GM19438 (cell line): ENCODE results near the gene ZFAND3.

ENCODE experiments used
- ATAC-seq: cut with Tn5 transposase; IDR thresholded peaks from one replicate; pipeline ENCODE4 v1.9.1; 2021; ENCODE audit warnings: low read depth; ENCODE audit not compliant: unreplicated experiment

Gene ZFAND3

DNA sequence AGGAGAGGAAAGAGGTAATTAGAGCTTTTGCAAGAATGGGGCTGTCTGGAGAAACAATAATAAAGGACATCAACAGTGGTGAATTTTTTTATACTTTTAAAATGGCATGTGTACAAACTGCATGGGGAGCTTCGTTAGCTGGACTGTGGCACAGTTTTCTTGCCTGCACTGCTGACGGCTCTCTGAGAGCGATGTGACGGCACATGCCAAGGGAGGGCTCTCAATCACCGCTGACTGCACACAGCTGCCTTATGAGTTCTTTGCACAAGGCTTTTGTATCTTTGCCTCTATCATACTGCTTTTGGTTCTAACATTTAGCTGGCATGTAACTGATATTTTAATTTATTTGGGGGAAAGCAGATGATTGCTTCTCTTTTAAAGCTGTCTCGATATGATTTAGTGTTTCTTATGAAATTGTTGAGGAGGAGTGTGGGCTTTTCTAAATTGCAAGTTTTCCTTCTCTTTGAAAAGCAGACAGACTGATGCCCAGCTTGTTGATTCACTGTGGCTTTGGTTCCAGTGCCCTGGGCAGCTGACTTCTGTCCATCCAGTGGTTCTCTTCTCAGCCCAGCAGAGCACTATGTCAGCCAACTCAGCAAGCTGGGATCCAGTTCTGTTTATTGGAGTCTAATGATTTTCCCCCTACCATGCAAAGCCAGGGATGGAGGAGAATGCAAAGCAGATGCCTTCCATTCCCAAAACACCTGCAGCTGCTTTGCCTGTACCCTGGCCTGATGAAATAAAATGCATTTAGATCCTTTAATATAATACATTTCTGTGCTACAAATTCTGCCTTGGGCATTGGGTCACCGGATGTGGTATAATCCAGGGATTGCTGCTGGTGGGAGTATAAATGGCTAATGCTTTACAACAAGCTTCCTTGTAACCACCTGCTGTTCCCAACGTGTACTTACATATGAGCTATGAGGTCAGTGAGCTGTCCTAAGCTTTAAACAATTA lies 323.9 kb downstream of the ZFAND3 start:
- ATAC-seq, result no peak

GRCh38 chr6:38144365-38144945 lies 324.9 kb downstream of the ZFAND3 start:
- no peak for ATAC-seq

GRCh38 chr6:38146021-38146733 lies 326.6 kb downstream of the ZFAND3 start:
- no peak for ATAC-seq

- no peak for ATAC-seq
These were observed 327.2 kb downstream of the ZFAND3 start for GRCh38 chr6:38146734-38147027.

GRCh38 chr6:38148606-38149005 lies 329.1 kb downstream of the ZFAND3 start:
- ATAC-seq, result no peak

GRCh38 chr6:38149531-38149930 lies 330.0 kb downstream of the ZFAND3 start:
- ATAC-seq, result no peak

GRCh38 chr6:38150021-38150420 lies 330.5 kb downstream of the ZFAND3 start:
- ATAC-seq, result no peak

DNA sequence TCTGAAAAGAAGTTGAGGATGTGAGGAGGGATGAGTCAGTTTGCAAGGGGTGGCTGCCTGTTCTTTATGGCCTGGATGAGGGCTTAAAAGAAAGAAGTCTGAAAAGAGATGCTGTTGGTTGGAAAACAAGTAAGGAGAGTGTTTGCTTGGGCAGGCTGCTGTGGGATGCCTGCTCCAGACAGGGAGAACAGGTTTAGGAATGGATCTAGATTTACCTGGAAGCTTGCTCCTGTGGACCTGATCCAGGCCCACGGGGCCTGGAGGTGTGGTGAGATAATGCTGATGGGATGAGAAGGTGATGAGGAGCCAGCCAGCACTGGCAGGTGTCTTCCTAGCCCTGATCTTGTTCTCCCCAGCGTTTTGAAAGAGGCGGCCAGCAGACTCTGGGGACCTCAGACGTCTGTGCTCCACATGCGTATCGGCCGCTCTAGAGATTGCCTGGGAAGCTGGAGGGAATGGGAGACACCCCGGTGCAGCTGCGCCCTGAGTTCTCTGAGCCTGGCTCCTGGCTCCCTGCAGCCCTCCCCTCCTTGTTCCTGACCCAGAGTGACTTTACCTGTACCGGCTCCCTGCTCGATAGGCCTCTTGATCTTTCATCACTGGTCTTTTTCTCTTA lies 331.3 kb downstream of the ZFAND3 start:
- no peak for ATAC-seq

- no peak for ATAC-seq
These were observed 332.3 kb downstream of the ZFAND3 start for GRCh38 chr6:38151580-38152500.

GRCh38 chr6:38152620-38153019 lies 333.1 kb downstream of the ZFAND3 start:
- ATAC-seq, result no peak

- ATAC-seq, result no peak
These were observed 333.7 kb downstream of the ZFAND3 start for GRCh38 chr6:38153076-38153797.

- ATAC-seq, result no peak
These were observed 334.3 kb downstream of the ZFAND3 start for GRCh38 chr6:38153798-38154345.

GRCh38 chr6:38154731-38155130 lies 335.2 kb downstream of the ZFAND3 start:
- ATAC-seq, result no peak

GRCh38 chr6:38155144-38155543 lies 335.6 kb downstream of the ZFAND3 start:
- ATAC-seq, result no peak

DNA sequence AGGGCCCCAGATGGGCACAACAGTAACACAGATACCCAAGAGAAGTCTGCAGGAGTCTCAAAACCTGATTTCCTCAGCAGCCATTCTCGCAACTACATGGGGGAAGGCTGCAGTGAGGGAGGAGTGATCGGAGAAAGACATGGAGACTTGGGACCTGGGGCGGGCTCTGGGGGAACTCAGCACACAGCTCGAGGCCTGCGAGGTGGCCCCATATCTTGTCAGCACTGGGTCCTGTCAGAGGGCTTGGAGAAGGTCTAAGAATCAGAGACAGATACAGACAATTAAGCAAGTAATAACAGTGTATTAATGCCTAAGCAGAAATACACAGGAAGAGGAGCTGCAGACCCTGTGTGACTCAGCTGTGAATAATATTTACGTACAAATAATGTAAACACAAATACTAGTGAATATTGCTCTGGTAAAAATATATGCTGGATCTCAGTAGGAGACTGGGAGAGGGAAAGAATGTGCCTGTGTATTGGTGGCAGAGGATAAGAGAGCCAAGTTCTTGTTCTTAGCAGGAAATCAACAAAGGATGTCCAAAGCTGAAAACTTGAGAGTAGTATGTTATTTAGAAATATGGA lies 336.2 kb downstream of the ZFAND3 start:
- ATAC-seq, result no peak

DNA sequence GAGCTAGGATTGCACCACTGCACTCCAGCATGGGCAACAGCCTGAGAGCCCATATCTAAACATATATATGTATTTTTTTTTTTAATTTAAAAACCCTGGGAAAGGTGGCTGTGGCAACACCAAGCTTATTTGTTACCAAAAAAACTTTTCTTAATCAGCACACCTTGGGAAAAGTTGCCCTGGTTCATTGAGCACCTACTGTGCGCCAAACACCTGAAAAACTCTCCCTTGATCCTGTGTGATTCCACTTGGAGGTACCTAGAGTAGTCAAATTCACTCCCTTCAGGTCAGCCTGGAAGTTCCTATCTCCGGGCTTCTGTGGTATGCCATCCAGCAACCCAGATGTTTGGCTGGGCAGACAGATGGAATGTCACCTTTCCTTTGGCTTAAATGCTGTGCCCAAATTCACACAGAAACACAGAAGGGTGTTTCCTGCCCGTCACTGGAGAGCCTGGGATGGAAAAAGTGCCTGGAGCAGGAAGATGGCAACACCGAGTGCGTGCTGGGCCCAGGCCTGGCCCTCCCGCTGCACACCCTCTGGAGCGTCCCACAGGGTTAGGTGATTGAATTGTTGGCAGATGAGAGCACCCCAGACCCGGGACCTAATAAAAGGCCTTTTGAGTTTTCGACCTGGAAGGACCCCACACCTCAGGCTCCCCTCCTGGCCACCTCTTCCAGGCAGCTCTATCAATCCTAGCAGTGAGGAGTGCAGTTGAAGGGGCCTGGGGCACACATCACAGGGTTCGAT lies 337.5 kb downstream of the ZFAND3 start:
- ATAC-seq, result no peak

GRCh38 chr6:38157905-38158304 lies 338.4 kb downstream of the ZFAND3 start:
- no peak for ATAC-seq

GRCh38 chr6:38158762-38159350 lies 339.3 kb downstream of the ZFAND3 start:
- no peak for ATAC-seq
